Measurements from ENCODE around the gene ANAPC10. TPM values are rescaled to one million over a fixed set of nuclear protein-coding genes. Genes with fewer than 3 reads are reported as not detected.

ANAPC10 gene
- total RNA-seq, 4 donors from 2014 or later, result 17.7 to 33.6 (median 24.9) TPM

GRCh38 chr4:145130788-145131399 lies 32.9 kb upstream of the ANAPC10 start:
- DNase-seq (no peak), ATAC-seq (no peak)
- Histone ChIP-seq H3K9me3 (no peaks in the 10 kb centered on the region), H3K4me1 (peaks cover 0 to 7% of the 10 kb centered on the region in 2 donors), H3K27me3 (no peaks in the 10 kb centered on the region), H3K36me3 (peaks cover 0 to 57% of the 10 kb centered on the region in 2 donors), H3K27ac (no peak overlapping the region), H3K4me3 (no peak overlapping the region)
- intact Hi-C loops (cut with DNase I; ENCODE audit: low total_unique reads) (no loop called here), in situ Hi-C loops (cut with MboI; ENCODE audit: low sequenced_read_pairs in 4 of 4) (no loop called here)
- TF ChIP-seq, protein P1, sequence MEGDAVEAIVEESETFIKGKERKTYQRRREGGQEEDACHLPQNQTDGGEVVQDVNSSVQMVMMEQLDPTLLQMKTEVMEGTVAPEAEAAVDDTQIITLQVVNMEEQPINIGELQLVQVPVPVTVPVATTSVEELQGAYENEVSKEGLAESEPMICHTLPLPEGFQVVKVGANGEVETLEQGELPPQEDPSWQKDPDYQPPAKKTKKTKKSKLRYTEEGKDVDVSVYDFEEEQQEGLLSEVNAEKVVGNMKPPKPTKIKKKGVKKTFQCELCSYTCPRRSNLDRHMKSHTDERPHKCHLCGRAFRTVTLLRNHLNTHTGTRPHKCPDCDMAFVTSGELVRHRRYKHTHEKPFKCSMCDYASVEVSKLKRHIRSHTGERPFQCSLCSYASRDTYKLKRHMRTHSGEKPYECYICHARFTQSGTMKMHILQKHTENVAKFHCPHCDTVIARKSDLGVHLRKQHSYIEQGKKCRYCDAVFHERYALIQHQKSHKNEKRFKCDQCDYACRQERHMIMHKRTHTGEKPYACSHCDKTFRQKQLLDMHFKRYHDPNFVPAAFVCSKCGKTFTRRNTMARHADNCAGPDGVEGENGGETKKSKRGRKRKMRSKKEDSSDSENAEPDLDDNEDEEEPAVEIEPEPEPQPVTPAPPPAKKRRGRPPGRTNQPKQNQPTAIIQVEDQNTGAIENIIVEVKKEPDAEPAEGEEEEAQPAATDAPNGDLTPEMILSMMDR (IDR thresholded peaks at IDR 0.05 in 4 of 5, conservative IDR thresholded peaks at IDR 0.05 in 1 of 5), result no peak
- no peak for TF ChIP-seq POLR2A (IDR thresholded peaks at IDR 0.05)

DNA sequence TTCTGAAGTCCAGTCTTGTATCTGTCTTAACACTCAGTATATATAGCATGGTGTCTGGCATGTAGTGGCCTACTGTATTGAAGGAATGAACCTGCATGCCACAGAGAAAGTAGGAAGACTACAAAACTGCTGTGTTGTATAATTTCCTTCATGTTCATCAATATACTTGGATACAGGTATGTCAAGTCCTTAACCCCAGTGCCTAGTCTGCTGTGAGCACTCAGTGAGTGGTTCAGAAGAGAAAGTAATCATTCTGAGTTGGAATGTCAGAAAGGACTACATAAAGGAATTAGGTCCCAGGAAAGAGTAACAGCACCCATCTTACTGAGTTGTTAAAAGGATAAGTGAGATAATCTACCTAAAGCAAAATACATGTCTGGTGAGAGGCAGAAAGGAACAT lies 32.1 kb upstream of the ANAPC10 start:
- Histone ChIP-seq H3K36me3 (peaks cover 0 to 62% of the 10 kb centered on the region in 2 donors), H3K27ac (no peak overlapping the region), H3K27me3 (no peaks in the 10 kb centered on the region), H3K4me1 (peaks cover 0 to 7% of the 10 kb centered on the region in 2 donors), H3K9me3 (no peaks in the 10 kb centered on the region), H3K4me3 (no peak overlapping the region)
- in situ Hi-C loops (cut with MboI; ENCODE audit: low sequenced_read_pairs in 4 of 4) (no loop called here), intact Hi-C loops (cut with DNase I; ENCODE audit: low total_unique reads) (no loop called here)
- DNase-seq (no peak), ATAC-seq (peak in 1 of 2 donors; percentile 19)
- TF ChIP-seq, protein P1 (IDR thresholded peaks at IDR 0.05 in 4 of 5, conservative IDR thresholded peaks at IDR 0.05 in 1 of 5), result no peak
- no peak for TF ChIP-seq POLR2A (IDR thresholded peaks at IDR 0.05)

DNA sequence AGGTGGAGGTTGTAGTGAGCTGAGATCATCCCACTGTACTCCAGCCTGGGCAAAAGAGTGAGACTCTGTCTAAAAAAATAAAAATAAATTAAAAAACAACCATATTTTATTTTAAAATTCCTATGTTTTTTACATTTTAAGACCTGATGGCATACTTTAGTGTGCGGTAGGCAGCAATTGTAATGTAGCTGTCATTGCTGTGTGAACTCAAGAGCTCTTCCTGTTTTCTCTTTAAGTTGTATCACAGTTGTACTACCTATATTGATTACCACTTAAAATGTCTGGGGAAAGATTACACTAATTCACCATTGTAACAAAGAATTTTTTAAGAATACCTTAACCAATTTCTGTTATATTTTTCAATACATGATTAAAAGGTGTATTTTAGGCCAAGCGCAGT lies 27.4 kb upstream of the ANAPC10 start:
- in situ Hi-C loops (cut with MboI; ENCODE audit: low sequenced_read_pairs in 4 of 4), result no loop called here
- H3K9me3 ChIP-seq, result no peaks in the 10 kb centered on the region
- ATAC-seq (no peak), DNase-seq (no peak)
- intact Hi-C loops (cut with DNase I; ENCODE audit: low total_unique reads), result no loop called here
- no peak overlapping the region for H3K27ac ChIP-seq
- H3K36me3 ChIP-seq, result peaks cover 0 to 98% of the 10 kb centered on the region in 2 donors
- no peaks in the 10 kb centered on the region for H3K4me1 ChIP-seq
- no peak for TF ChIP-seq POLR2A (IDR thresholded peaks at IDR 0.05)
- TF ChIP-seq, protein P1 (IDR thresholded peaks at IDR 0.05 in 4 of 5, conservative IDR thresholded peaks at IDR 0.05 in 1 of 5), result no peak
- no peaks in the 10 kb centered on the region for H3K27me3 ChIP-seq
- no peak overlapping the region for H3K4me3 ChIP-seq

DNA sequence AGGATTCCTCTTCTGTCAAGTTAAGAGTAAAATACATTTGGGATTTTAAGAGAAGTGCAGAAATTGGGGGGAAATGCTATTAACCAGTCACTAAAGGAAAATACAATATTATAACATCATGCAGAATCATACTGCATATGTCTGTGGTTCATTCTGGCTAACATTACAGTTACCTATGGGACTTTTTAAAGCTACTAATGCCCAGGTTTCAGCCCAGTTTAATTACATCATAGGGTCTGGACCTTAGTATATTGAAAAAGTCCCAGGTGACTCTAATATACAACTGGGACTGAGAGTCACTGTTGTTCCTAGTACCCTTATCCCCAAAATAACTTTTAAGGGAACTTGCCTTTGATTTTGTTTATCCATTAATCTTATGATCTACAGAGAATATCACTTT lies 10.1 kb upstream of the ANAPC10 start:
- Histone ChIP-seq H3K4me3 (no peak overlapping the region), H3K27me3 (no peaks in the 10 kb centered on the region), H3K36me3 (peaks cover 0 to 87% of the 10 kb centered on the region in 2 donors), H3K9me3 (no peaks in the 10 kb centered on the region), H3K4me1 (peaks cover 0 to 3% of the 10 kb centered on the region in 2 donors), H3K27ac (no peak overlapping the region)
- intact Hi-C loops (cut with DNase I; ENCODE audit: low total_unique reads) (no loop called here), in situ Hi-C loops (cut with MboI; ENCODE audit: low sequenced_read_pairs in 4 of 4) (loop anchor here in 2 of 4 donors (10.0 to 25.0 kb wide), 2 partner anchors 47 to 1571 kb away; no protein-coding TSS in a partner anchor)
- TF ChIP-seq, protein P1 (IDR thresholded peaks at IDR 0.05 in 4 of 5, conservative IDR thresholded peaks at IDR 0.05 in 1 of 5), result no peak
- TF ChIP-seq POLR2A (IDR thresholded peaks at IDR 0.05), result no peak
- no peak for DNase-seq
- no peak for ATAC-seq
